ENCODE results near the gene PPA2. TPM values are rescaled to one million over a fixed set of nuclear protein-coding genes. Genes with fewer than 3 reads are reported as not detected.

PPA2 gene
- total and polyA plus RNA-seq, 2 donors (not counting 1 experiment from before 2014, with no cell fraction given): 26.9 to 51.5 TPM

- intact Hi-C loops (cut with micrococcal nuclease): no loop called here
- H3K9me3 Mint-ChIP-seq (ENCODE audit: insufficient read depth): no peaks in the 10 kb centered on the region
- DNase-seq: no peak
- no CpG with 5 or more reads among the region's 1 CpG for WGBS (ENCODE audit: insufficient coverage)
- Histone ChIP-seq H3K27ac (ENCODE audit: low read length in 2 of 2) (no peak overlapping the region), H3K36me3 (replicated peaks in 1 of 2; ENCODE audit: control extremely low read depth in 1 of 2, control insufficient read depth in 1 of 2, extremely low read depth in 1 of 2, insufficient read depth in 2 of 2, low read length in 1 of 2) (no peaks in the 10 kb centered on the region), H3K4me1 (ENCODE audit: control insufficient read depth in 2 of 2, insufficient read depth in 2 of 2, low read length in 2 of 2) (no peaks in the 10 kb centered on the region), H4K20me1 (ENCODE audit: control insufficient read depth, insufficient read depth, low read length, poor library complexity, severe bottlenecking) (no peaks in the 10 kb centered on the region), H3K9me3 (ENCODE audit: control extremely low read depth in 1 of 3, control insufficient read depth in 2 of 3, insufficient read depth in 1 of 3, low read length in 2 of 3) (no peaks in the 10 kb centered on the region), H3K4me3 (ENCODE audit: control extremely low read depth in 1 of 5, extremely low read depth in 1 of 5, insufficient read depth in 1 of 5, low read depth in 2 of 5, low read length in 4 of 5) (no peak overlapping the region), H3K27me3 (replicated peaks in 1 of 4; ENCODE audit: control extremely low read depth in 1 of 4, control insufficient read depth in 3 of 4, insufficient read depth in 4 of 4, low read length in 3 of 4) (no peaks in the 10 kb centered on the region), H3K9ac (ENCODE audit: low read length) (no peak overlapping the region), H3K79me2 (ENCODE audit: control insufficient read depth, insufficient read depth, low read length) (no peaks in the 10 kb centered on the region), H3K4me2 (replicated peaks; ENCODE audit: low read depth, low read length, poor library complexity, severe bottlenecking) (no peak overlapping the region), H2AFZ (ENCODE audit: insufficient read depth, low read depth, low read length, poor library complexity, severe bottlenecking) (no peak overlapping the region)
- CTCF ChIA-PET: no interaction called here
- H3K27me3 Mint-ChIP-seq: no peaks in the 10 kb centered on the region
- TF ChIP-seq EZH2 (IDR thresholded peaks at IDR 0.05; ENCODE audit: borderline replicate concordance, insufficient read depth, low read depth, low read length, poor library complexity, severe bottlenecking): no peak
- TF ChIP-seq CTCF (IDR thresholded peaks at IDR 0.05): no peak
- H3K27ac Mint-ChIP-seq: no peak overlapping the region
- H3K4me1 Mint-ChIP-seq: no peaks in the 10 kb centered on the region
- no peak overlapping the region for H3K4me3 Mint-ChIP-seq
- no peak for ATAC-seq (ENCODE audit: low read depth)
- POLR2A ChIA-PET: interaction anchor here (0.6 kb wide), 1 partner anchor 59 kb away, joined by 7 read pairs; no protein-coding TSS in a partner anchor
Measured at GRCh38 chr4:105329081-105329480, 144.8 kb downstream of the PPA2 start.

- no peak overlapping the region for H2AFZ ChIP-seq (ENCODE audit: insufficient read depth, low read depth, low read length, poor library complexity, severe bottlenecking)
- no peaks in the 10 kb centered on the region for H3K36me3 ChIP-seq (replicated peaks in 1 of 2; ENCODE audit: control extremely low read depth in 1 of 2, control insufficient read depth in 1 of 2, extremely low read depth in 1 of 2, insufficient read depth in 2 of 2, low read length in 1 of 2)
- no peak overlapping the region for H3K27ac ChIP-seq (ENCODE audit: low read length in 2 of 2)
- TF ChIP-seq EZH2 (IDR thresholded peaks at IDR 0.05; ENCODE audit: borderline replicate concordance, insufficient read depth, low read depth, low read length, poor library complexity, severe bottlenecking) (no peak), CTCF (IDR thresholded peaks at IDR 0.05) (no peak)
- ChIA-PET POLR2A (no interaction called here), CTCF (no interaction called here)
- H3K27ac Mint-ChIP-seq: no peak overlapping the region
- H4K20me1 ChIP-seq (ENCODE audit: control insufficient read depth, insufficient read depth, low read length, poor library complexity, severe bottlenecking): no peaks in the 10 kb centered on the region
- no peak overlapping the region for H3K4me3 ChIP-seq (ENCODE audit: control extremely low read depth in 1 of 5, extremely low read depth in 1 of 5, insufficient read depth in 1 of 5, low read depth in 2 of 5, low read length in 4 of 5)
- no peak overlapping the region for H3K4me3 Mint-ChIP-seq
- ATAC-seq (ENCODE audit: low read depth): no peak
- no peaks in the 10 kb centered on the region for H3K27me3 Mint-ChIP-seq
- intact Hi-C loops (cut with micrococcal nuclease): no loop called here
- no peaks in the 10 kb centered on the region for H3K4me1 Mint-ChIP-seq
- no peaks in the 10 kb centered on the region for H3K4me1 ChIP-seq (ENCODE audit: control insufficient read depth in 2 of 2, insufficient read depth in 2 of 2, low read length in 2 of 2)
- H3K9me3 Mint-ChIP-seq (ENCODE audit: insufficient read depth): no peaks in the 10 kb centered on the region
- no peak for DNase-seq
- no peaks in the 10 kb centered on the region for H3K9me3 ChIP-seq (ENCODE audit: control extremely low read depth in 1 of 3, control insufficient read depth in 2 of 3, insufficient read depth in 1 of 3, low read length in 2 of 3)
- H3K27me3 ChIP-seq (replicated peaks in 1 of 4; ENCODE audit: control extremely low read depth in 1 of 4, control insufficient read depth in 3 of 4, insufficient read depth in 4 of 4, low read length in 3 of 4): no peaks in the 10 kb centered on the region
- H3K79me2 ChIP-seq (ENCODE audit: control insufficient read depth, insufficient read depth, low read length): no peaks in the 10 kb centered on the region
- H3K9ac ChIP-seq (ENCODE audit: low read length): no peak overlapping the region
- H3K4me2 ChIP-seq (replicated peaks; ENCODE audit: low read depth, low read length, poor library complexity, severe bottlenecking): no peak overlapping the region
Measured at GRCh38 chr4:105327956-105328355, 145.9 kb downstream of the PPA2 start.

All from B cell (primary cell).